Skin epidermis (tissue), 12 donors: ENCODE data around the gene HLA-F.

Experiments
- H3K27ac ChIP-seq, 21 experiments: fragments of 200-600 bp; sonication (generic) in 11 of 21; one replicate each; pipeline ENCODE4 v1.5.0; 2020; ENCODE audit warnings: mild to moderate bottlenecking in 3 of 21, inconsistent platforms in 2 of 21, moderate library complexity in 2 of 21
- H3K4me3 ChIP-seq, 7 experiments: fragments of 200-600 bp; sonication (generic) in 2 of 7; one replicate each; pipeline ENCODE4 v1.5.0; 2020; ENCODE audit warnings: inconsistent platforms in 2 of 7, mild to moderate bottlenecking in 2 of 7, moderate library complexity in 1 of 7

Gene HLA-F

GRCh38 chr6:29723262-29723665, at the start of gene HLA-F:
Gene HLA-F (plus strand): TSS chr6:29723434. CDS start chr6:29723464, 30 bp downstream.
- Histone ChIP-seq H3K27ac (peak within 1 kb of the TSS; percentile 81 to 100 (median 97)), H3K4me3 (peak within 1 kb of the TSS; percentile 72 to 99 (median 93))

DNA sequence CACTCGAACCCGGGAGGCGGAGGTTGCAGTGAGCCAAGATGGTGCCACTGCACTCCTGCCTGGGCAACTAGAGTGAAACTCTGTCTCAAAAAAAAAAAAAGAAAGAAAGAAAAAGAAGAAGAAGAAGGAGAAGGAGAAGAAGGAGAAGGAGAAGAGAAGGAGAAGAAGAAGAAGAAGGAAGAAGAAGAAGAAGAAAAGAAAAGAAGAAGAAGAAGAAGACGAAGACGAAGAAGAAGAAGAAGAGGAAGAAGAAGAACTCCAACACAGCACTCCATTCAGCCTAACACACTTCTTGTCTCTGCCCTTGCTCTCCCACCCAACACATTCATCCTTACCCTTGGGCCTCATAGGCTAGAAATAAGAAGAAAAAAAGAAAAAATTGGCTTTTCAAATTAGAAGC, 49.2 kb upstream of the HLA-F start:
- no peak overlapping the region for H3K4me3 ChIP-seq

GRCh38 chr6:29675561-29675960, 47.7 kb upstream of the HLA-F start:
- no peak overlapping the region for H3K27ac ChIP-seq
- H3K4me3 ChIP-seq, result no peak overlapping the region

More for the DNA sequence above, 49.2 kb upstream of the HLA-F start:
- H3K27ac ChIP-seq, result no peak overlapping the region

DNA sequence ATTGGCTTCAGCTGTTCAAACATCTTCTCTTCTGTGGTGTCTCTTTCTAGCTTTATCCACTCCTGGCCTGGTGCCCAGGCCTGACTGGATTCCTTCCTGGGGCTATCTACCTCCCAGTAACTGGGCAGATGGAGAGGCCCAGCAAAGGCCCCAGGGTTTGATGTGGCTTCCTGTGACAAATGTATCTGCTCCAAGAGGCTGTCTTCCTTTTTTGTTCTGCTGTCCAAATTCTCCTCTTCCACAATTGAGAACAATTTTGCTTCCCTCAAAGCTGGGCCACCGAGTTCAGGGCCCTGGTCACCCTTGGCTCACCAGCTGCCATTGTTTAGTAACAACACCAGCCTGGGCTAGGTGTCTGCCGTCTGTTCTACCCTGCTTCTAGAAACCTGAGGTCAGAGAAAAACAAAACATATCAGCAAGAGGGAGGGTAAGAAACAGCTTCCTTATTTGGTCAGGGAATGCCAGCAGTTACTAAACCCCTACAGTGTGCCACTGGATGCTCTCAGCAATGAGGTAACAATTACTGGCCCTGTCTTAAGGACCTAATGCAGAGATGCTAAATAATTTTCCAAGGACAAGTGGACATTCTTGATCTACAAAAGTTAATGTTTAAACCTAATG, 46.1 kb upstream of the HLA-F start:
- H3K27ac ChIP-seq, result no peak overlapping the region

DNA sequence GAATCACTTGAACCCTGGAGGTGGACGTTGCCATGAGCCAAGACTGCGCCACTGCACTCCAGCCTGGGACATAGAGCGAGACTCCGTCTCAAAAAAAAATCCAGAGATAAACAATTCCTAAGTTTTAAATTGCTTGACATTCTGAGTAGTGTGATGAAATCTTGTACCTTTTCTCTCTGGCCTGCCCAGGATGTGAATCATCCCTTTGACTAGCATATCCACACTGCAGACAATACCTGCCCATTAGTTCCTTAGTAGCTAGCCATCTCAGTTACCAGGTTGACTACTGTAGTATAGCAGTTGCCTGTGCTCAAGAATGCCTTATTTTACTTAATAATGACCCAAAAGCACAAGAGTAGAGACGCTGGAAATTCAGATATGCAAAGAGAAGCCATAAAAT, 45.1 kb upstream of the HLA-F start:
- Histone ChIP-seq H3K27ac (no peak overlapping the region), H3K4me3 (no peak overlapping the region)

More for the DNA sequence above, 46.1 kb upstream of the HLA-F start:
- H3K4me3 ChIP-seq, result no peak overlapping the region

- Histone ChIP-seq H3K4me3 (peak overlapping the region in 1 of 7 experiments; percentile 30), H3K27ac (peak overlapping the region in 1 of 21 experiments; percentile 66)
These were observed 43.3 kb upstream of the HLA-F start for GRCh38 chr6:29679962-29680361.

DNA sequence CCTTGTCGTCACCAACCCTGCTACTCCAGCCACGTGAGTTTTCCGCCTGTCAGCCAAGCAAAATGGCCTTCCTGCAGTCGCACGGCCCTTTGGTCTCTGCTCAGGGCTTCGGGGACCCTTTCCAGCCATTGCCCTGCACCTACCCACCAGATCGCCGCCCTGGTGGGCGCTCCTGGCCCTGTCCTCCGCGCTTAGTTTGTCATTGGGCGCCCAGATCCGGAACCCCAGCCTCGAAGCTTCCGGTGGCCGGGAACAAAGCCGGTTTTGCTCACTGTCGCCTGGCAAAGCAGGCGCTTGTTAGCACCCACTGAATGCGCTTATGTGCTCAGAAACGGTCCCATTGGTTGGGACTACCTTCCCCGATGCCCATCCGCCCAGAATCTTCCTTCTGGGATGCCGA, 42.8 kb upstream of the HLA-F start:
- H3K27ac ChIP-seq, result peak overlapping the region in 3 of 21 experiments; percentile 54 to 66 (median 66)
- H3K4me3 ChIP-seq, result peak overlapping the region in 4 of 7 experiments; percentile 7 to 30 (median 18)

- Histone ChIP-seq H3K4me3 (peak within 1 kb of the TSS in 4 of 7 experiments; percentile 7 to 30 (median 18)), H3K27ac (peak within 1 kb of the TSS in 3 of 21 experiments; percentile 54 to 66 (median 66))
These were observed 42.3 kb upstream of the HLA-F start, which contains the start of gene ZFP57 for GRCh38 chr6:29680904-29681303. Gene ZFP57 (minus strand): TSS chr6:29681152. CDS start chr6:29677003, 4,149 bp downstream.

DNA sequence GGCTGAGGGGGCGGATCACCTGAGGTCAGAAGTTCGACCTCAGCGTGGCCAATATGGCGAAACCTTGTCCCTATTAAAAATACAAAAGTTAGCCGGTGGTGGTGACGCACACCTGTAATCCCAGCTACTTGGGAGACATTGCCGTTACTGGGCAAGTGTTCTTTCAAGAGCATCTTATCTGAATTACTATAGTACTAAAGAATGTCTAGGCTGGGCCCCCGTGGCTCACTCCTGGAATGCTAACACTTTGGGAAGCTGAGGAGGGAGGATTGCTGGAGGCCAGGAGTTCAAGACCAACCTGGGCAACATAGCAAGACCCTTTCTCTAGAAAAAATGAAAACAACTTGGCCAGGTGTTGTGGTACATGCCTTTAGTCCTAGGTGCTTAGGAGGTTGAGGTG, 41.4 kb upstream of the HLA-F start:
- H3K27ac ChIP-seq, result no peak overlapping the region
- no peak overlapping the region for H3K4me3 ChIP-seq

DNA sequence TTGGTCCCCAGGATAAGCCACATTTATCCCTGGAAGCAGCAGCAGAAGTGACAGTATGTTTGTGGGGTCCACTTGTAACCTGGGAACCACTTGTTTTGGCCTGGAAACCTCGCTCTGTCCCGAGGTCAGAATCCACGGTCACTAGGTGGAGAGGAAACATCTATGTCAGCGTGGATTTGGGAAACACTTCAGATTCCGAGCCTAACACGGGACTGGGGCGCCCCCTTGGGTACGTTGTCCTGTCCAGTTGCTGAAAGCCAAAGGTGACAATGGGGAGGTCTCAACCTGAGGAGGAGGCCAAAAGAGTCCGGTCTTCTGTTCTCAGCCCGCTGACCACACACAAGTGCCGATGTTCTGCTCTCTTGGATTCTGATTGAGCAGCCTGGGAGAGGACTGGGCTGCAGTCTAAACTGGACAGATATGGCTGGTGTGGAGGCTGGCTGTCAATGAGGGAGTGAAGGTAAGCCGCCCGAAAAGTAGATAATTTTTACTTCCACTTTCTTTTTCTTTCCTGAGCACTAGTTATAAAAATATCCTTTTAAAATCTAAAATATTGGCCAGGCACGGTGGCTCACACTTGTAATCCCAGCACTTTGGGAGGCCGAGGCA, 37.4 kb upstream of the HLA-F start:
- H3K27ac ChIP-seq, result no peak overlapping the region
- no peak overlapping the region for H3K4me3 ChIP-seq

GRCh38 chr6:29694637-29695036, 28.6 kb upstream of the HLA-F start:
- Histone ChIP-seq H3K4me3 (no peak overlapping the region), H3K27ac (no peak overlapping the region)

GRCh38 chr6:29696147-29697125, 26.8 kb upstream of the HLA-F start:
- H3K4me3 ChIP-seq, result no peak overlapping the region

GRCh38 chr6:29702519-29703103, 20.6 kb upstream of the HLA-F start:
- H3K27ac ChIP-seq, result no peak overlapping the region
- no peak overlapping the region for H3K4me3 ChIP-seq

More at GRCh38 chr6:29696147-29697125, 26.8 kb upstream of the HLA-F start:
- H3K27ac ChIP-seq, result no peak overlapping the region

DNA sequence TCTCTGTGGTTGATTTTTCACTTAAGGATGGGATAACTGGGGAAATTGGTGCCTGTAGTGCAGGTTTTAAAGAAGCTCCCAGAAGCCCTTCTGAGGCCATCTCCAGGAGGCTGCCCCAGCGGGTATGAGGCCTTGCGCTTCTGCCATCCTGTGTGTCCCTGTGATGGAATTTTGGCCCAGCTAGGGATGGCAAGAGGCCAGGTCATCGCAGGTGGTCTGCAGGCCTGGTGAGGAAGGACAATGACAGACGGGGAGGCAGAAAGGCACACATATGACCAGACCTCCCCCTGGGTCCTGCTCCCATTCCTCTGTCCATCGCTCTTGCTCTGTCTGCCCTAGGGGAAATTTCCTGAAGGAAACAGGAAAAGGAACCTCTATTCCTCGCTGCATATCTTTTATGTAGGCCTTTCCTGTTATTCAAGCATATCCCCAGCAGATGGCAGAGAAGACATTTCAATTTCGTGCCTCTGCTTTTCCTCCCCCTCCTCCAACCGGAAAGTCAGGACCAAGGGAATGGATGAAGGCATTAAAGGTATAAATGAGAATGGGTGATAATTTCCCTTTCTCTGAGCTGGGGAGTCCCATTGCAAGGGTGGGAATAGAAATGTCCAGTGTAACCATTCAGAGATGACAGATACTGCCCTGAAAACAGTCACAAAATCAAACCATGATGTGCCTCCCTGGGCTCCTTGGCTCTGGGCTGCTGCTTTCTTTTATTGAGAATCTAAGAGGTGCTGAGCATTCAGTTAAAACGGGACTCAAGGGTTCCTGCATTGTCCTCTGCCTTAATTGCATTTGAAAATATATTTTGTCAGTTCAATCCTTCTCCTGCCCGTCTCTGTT, 17.6 kb upstream of the HLA-F start:
- no peak overlapping the region for H3K27ac ChIP-seq
- H3K4me3 ChIP-seq, result no peak overlapping the region

GRCh38 chr6:29708432-29709179, 14.6 kb upstream of the HLA-F start:
- Histone ChIP-seq H3K4me3 (no peak overlapping the region), H3K27ac (peak overlapping the region in 6 of 21 experiments; percentile 11 to 77 (median 58))

- H3K4me3 ChIP-seq, result no peak overlapping the region
These were observed 14.0 kb upstream of the HLA-F start for GRCh38 chr6:29709188-29709587.

DNA sequence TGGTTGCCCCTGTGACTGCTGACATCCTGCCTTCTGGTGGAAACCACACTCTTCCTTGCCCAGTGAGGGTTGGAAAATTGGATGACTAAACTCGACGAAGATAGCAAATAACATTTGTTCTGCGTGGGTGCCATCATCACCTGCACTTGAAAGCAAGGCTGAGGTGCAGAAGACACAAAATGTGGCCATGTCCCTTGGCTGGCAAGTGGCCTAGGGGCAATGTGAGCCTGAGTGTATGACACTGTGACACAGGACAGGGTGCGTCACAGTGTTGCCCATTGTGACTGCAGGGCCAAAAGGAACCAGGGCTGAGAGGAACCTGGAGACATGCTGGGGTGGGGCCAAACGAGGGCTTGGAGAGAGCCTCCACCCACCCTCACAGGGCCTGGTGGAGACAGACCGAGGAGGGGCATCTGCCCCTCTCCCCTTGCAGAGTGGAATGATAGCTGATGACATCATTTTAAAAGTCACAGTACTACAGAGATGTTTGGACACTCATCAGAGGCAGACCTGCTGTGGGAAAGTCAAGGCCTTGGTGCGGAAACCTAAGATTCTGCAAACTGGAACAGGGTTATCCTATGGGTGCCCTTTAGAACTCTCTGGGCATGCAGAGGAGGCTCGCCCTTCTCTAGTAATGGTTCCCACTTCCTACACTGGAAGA, 12.8 kb upstream of the HLA-F start:
- Histone ChIP-seq H3K27ac (peak overlapping the region in 3 of 21 experiments; percentile 35 to 77 (median 70)), H3K4me3 (no peak overlapping the region)

More at GRCh38 chr6:29709188-29709587, 14.0 kb upstream of the HLA-F start:
- H3K27ac ChIP-seq, result peak overlapping the region in 6 of 21 experiments; percentile 11 to 77 (median 58)
